ENCODE measurements around the gene TMOD3.

DNA sequence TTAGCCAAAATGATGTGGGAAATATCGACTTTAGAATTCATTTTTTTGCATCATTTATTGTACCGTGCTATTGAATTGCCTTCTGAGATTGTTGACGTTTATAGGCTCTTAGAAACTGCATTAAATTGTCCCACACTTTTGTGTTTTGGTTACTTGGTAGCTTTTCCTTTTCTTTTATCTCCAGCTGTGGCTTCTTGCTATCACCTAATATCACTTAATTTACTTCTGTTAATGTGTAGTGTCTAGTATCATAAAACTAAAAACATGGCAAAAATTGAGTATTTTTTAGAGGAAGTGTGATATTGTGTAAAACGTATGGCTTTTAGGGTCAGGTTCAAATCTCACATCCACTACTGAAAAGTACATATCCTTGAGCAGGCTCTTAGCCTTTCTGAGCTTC is 11.2 kb downstream of the TMOD3 start:
- TF ChIP-seq TAF1 (IDR thresholded peaks at IDR 0.05; ENCODE audit: low read depth, low read length) (no peak), POLR2A (IDR thresholded peaks at IDR 0.05; ENCODE audit: control extremely low read depth in 1 of 2, low read depth in 2 of 2, low read length in 2 of 2) (no peak), CBX5 (IDR thresholded peaks at IDR 0.05; ENCODE audit: low read depth, low read length) (no peak), RAD21 (IDR thresholded peaks at IDR 0.05 in 1 of 2, conservative IDR thresholded peaks at IDR 0.05 in 1 of 2; ENCODE audit: low read depth in 2 of 2, low read length in 2 of 2) (no peak), SUZ12 (IDR thresholded peaks at IDR 0.05; ENCODE audit: low read length) (no peak), RFX5 (IDR thresholded peaks at IDR 0.05; ENCODE audit: borderline replicate concordance, low read depth, low read length) (no peak), GTF2F1 (IDR thresholded peaks at IDR 0.05; ENCODE audit: borderline replicate concordance, low read depth, low read length) (no peak)
- TF ChIP-seq, protein P1, sequence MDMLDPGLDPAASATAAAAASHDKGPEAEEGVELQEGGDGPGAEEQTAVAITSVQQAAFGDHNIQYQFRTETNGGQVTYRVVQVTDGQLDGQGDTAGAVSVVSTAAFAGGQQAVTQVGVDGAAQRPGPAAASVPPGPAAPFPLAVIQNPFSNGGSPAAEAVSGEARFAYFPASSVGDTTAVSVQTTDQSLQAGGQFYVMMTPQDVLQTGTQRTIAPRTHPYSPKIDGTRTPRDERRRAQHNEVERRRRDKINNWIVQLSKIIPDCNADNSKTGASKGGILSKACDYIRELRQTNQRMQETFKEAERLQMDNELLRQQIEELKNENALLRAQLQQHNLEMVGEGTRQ (IDR thresholded peaks at IDR 0.05; ENCODE audit: low read length) = no peak
- TF ChIP-seq, protein P2, sequence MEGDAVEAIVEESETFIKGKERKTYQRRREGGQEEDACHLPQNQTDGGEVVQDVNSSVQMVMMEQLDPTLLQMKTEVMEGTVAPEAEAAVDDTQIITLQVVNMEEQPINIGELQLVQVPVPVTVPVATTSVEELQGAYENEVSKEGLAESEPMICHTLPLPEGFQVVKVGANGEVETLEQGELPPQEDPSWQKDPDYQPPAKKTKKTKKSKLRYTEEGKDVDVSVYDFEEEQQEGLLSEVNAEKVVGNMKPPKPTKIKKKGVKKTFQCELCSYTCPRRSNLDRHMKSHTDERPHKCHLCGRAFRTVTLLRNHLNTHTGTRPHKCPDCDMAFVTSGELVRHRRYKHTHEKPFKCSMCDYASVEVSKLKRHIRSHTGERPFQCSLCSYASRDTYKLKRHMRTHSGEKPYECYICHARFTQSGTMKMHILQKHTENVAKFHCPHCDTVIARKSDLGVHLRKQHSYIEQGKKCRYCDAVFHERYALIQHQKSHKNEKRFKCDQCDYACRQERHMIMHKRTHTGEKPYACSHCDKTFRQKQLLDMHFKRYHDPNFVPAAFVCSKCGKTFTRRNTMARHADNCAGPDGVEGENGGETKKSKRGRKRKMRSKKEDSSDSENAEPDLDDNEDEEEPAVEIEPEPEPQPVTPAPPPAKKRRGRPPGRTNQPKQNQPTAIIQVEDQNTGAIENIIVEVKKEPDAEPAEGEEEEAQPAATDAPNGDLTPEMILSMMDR (IDR thresholded peaks at IDR 0.05; ENCODE audit: control extremely low read depth in 1 of 3, insufficient read depth in 1 of 3, low read depth in 1 of 3, low read length in 3 of 3) = no peak
- TF ChIP-seq, protein P3, sequence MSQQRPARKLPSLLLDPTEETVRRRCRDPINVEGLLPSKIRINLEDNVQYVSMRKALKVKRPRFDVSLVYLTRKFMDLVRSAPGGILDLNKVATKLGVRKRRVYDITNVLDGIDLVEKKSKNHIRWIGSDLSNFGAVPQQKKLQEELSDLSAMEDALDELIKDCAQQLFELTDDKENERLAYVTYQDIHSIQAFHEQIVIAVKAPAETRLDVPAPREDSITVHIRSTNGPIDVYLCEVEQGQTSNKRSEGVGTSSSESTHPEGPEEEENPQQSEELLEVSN (IDR thresholded peaks at IDR 0.05) = no peak
